ENCODE results near the gene FOXS1. TPM values are rescaled to one million over a fixed set of nuclear protein-coding genes. Genes with fewer than 3 reads are reported as not detected.

The FOXS1 gene
- polyA plus RNA-seq, 3 donors = not detected

DNA sequence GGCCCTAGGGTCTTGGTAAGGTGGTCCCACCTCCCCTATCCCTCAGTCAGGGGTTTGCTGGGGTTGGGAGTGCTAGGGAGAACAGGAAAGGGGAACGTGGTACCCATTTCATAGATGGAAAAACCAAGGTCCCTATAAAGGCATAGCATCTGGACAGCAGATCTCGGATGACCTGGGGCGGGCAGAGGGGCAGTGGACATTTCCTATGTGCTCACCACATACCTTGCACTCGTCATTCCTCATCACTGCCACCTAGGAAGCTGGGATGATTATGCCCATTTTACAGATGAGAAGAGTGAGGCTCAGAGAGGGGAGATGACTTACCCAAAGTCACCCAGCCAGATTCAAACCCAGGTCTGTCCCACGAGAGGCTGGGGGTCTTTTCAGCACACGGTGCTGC is 14.2 kb downstream of the FOXS1 start:
- Mint-ChIP-seq H3K36me3 (peaks cover 0 to 2% of the 10 kb centered on the region in 2 donors), H3K27ac (no peak overlapping the region), H3K4me3 (no peak overlapping the region), H3K27me3 (ENCODE audit: low read depth in 3 of 3) (peaks cover 17 to 35% (median 34%) of the 10 kb centered on the region in 3 donors), H3K9me3 (peaks cover 0 to 2% (median 0%) of the 10 kb centered on the region in 7 donors), H3K4me1 (no peaks in the 10 kb centered on the region)
- H3K4me1 ChIP-seq (ENCODE audit: control insufficient read depth in 1 of 2, insufficient read depth in 2 of 2, low read length in 2 of 2) = peaks cover 11 to 13% of the 10 kb centered on the region in 2 donors
- no peaks in the 10 kb centered on the region for H3K9me3 ChIP-seq (replicated peaks in 1 of 2; ENCODE audit: control insufficient read depth in 1 of 2, insufficient read depth in 1 of 2, low read length in 2 of 2)
- H3K79me2 ChIP-seq (ENCODE audit: insufficient read depth, low read length) = no peaks in the 10 kb centered on the region
- peaks cover 0 to 20% of the 10 kb centered on the region in 2 donors for H3K27me3 ChIP-seq (ENCODE audit: control insufficient read depth in 2 of 2, insufficient read depth in 2 of 2, low read length in 2 of 2)
- H3K27ac ChIP-seq (ENCODE audit: low read depth in 1 of 2, low read length in 2 of 2) = no peak overlapping the region
- no peak overlapping the region for H3K4me2 ChIP-seq (replicated peaks; ENCODE audit: extremely low read depth, low read length, poor library complexity, severe bottlenecking)
- H3K4me3 ChIP-seq (replicated peaks in 1 of 3; ENCODE audit: low read depth in 2 of 3, low read length in 3 of 3) = no peak overlapping the region
- TF ChIP-seq, protein P1, sequence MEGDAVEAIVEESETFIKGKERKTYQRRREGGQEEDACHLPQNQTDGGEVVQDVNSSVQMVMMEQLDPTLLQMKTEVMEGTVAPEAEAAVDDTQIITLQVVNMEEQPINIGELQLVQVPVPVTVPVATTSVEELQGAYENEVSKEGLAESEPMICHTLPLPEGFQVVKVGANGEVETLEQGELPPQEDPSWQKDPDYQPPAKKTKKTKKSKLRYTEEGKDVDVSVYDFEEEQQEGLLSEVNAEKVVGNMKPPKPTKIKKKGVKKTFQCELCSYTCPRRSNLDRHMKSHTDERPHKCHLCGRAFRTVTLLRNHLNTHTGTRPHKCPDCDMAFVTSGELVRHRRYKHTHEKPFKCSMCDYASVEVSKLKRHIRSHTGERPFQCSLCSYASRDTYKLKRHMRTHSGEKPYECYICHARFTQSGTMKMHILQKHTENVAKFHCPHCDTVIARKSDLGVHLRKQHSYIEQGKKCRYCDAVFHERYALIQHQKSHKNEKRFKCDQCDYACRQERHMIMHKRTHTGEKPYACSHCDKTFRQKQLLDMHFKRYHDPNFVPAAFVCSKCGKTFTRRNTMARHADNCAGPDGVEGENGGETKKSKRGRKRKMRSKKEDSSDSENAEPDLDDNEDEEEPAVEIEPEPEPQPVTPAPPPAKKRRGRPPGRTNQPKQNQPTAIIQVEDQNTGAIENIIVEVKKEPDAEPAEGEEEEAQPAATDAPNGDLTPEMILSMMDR (IDR thresholded peaks at IDR 0.05) = no peak
- H2AFZ ChIP-seq (ENCODE audit: insufficient read depth, low read depth, low read length, poor library complexity, severe bottlenecking) = no peak overlapping the region
- H4K20me1 ChIP-seq (ENCODE audit: insufficient read depth, low read length) = no peaks in the 10 kb centered on the region
- no peak overlapping the region for H3K9ac ChIP-seq (ENCODE audit: insufficient read depth, low read length, poor library complexity, severe bottlenecking)
- no peaks in the 10 kb centered on the region for H3K36me3 ChIP-seq (replicated peaks in 1 of 2; ENCODE audit: control insufficient read depth in 1 of 2, insufficient read depth in 2 of 2, low read length in 2 of 2)
- no peak for DNase-seq
- intact Hi-C loops (cut with micrococcal nuclease) = no loop called here
- WGBS (ENCODE audit: insufficient coverage) = 87% methylated on average over 3 of the region's 6 CpGs

DNA sequence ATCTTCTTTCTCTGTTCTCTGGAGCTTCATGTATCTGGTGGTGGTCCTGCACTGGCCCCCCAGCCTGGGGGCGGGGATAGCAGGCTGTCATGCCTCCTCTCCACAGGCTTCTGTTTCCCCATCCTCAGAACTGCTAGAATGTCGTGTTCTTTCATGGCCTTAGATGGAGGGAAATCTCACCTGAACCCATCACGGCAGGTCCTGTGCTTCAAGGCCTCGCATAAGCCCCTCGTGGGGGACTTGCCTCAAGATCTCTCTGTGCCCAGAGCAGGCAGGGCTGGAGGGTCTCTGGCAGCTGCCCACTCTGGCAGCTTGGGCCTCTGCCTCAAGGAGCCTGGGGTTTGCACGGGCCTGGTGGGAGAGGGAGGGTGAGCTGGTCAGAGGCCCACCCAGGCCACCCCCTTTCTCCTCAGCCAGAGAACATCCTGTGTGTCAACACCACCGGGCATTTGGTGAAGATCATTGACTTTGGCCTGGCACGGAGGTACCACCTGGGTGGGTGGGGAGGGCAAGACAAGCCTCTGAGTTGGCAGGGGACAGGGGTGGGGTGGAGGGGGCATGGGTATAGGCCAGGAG is 14.9 kb downstream of the FOXS1 start:
- peaks cover 0 to 2% (median 0%) of the 10 kb centered on the region in 7 donors for H3K9me3 Mint-ChIP-seq
- peaks cover 0 to 18% of the 10 kb centered on the region in 2 donors for H3K27me3 ChIP-seq (ENCODE audit: control insufficient read depth in 2 of 2, insufficient read depth in 2 of 2, low read length in 2 of 2)
- 100% methylated on average over 3 of the region's 8 CpGs for WGBS (ENCODE audit: insufficient coverage)
- H3K9ac ChIP-seq (ENCODE audit: insufficient read depth, low read length, poor library complexity, severe bottlenecking) = no peak overlapping the region
- peaks cover 4 to 6% of the 10 kb centered on the region in 2 donors for H3K4me1 ChIP-seq (ENCODE audit: control insufficient read depth in 1 of 2, insufficient read depth in 2 of 2, low read length in 2 of 2)
- TF ChIP-seq, protein P1 (IDR thresholded peaks at IDR 0.05) = no peak
- no peak overlapping the region for H3K27ac ChIP-seq (ENCODE audit: low read depth in 1 of 2, low read length in 2 of 2)
- H3K79me2 ChIP-seq (ENCODE audit: insufficient read depth, low read length) = no peaks in the 10 kb centered on the region
- no peak for DNase-seq
- H3K9me3 ChIP-seq (replicated peaks in 1 of 2; ENCODE audit: control insufficient read depth in 1 of 2, insufficient read depth in 1 of 2, low read length in 2 of 2) = no peaks in the 10 kb centered on the region
- H3K36me3 ChIP-seq (replicated peaks in 1 of 2; ENCODE audit: control insufficient read depth in 1 of 2, insufficient read depth in 2 of 2, low read length in 2 of 2) = no peaks in the 10 kb centered on the region
- H2AFZ ChIP-seq (ENCODE audit: insufficient read depth, low read depth, low read length, poor library complexity, severe bottlenecking) = no peak overlapping the region
- H3K4me3 Mint-ChIP-seq = no peak overlapping the region
- intact Hi-C loops (cut with micrococcal nuclease) = no loop called here
- peaks cover 0 to 2% of the 10 kb centered on the region in 2 donors for H3K36me3 Mint-ChIP-seq
- no peaks in the 10 kb centered on the region for H3K4me1 Mint-ChIP-seq
- no peak overlapping the region for H3K4me2 ChIP-seq (replicated peaks; ENCODE audit: extremely low read depth, low read length, poor library complexity, severe bottlenecking)
- H3K4me3 ChIP-seq (replicated peaks in 1 of 3; ENCODE audit: low read depth in 2 of 3, low read length in 3 of 3) = no peak overlapping the region
- H3K27me3 Mint-ChIP-seq (ENCODE audit: low read depth in 3 of 3) = peaks cover 16 to 31% (median 30%) of the 10 kb centered on the region in 3 donors
- no peaks in the 10 kb centered on the region for H4K20me1 ChIP-seq (ENCODE audit: insufficient read depth, low read length)
- H3K27ac Mint-ChIP-seq = peak overlapping the region in 1 of 7 donors; percentile 2

Measured in CD14-positive monocyte (primary cell).